ENCODE data around the gene GPR89B.
"Not testable (repeated sequence)": the region's sequence is repeated elsewhere in the genome, so short reads cannot be mapped to it uniquely, and the experiment has no call there.

GPR89B gene
- total RNA-seq, result 6.1 to 9.5 (median 9.0) reads per million in 3 donors

DNA sequence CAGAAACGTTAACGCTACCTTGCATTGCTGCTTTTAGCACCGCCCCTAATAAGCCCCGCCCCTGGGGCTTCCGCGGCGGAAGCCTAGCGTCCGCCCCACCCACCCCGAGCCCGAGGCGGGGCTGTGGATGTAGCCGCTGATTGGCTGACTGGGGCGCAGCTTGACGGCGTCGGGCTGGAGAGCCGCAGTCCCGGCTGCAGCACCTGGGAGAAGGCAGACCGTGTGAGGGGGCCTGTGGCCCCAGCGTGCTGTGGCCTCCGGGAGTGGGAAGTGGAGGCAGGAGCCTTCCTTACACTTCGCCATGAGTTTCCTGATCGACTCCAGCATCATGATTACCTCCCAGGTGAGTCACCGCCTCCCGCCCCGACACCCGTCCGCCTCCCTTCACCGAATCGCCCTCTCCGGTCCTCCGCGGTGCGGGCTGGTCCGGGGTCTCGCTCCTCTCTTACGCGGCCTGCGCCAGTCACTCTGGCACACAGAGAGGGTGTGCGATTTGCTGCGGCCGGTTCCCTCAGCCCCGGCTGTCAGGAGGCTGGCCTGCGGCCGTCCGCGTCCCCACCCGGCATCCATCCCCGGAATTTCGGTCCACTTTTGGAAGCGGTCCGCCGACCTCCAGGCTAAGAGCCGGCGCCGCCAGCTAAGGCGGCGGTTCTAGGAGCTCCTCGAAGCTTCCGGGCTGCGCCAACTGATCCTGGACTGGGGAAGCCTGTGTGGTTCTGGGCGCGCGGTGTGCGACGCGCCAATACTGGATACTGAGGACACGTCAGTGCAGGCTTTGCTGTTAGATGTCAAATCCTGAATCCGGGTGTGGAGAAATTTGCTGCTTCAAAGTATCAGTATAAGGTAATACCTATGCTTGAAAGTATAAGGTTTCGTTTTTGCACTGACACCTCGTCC lies at the start of gene GPR89B:
Gene GPR89B, plus strand, starts transcription at position 185 of the 897 bp plus-strand sequence. Its CDS starts 117 bp downstream, at position 302.
- Histone ChIP-seq H3K4me3 (ENCODE audit: insufficient read depth, low read depth, low read length, poor library complexity, severe bottlenecking) (peak within 1 kb of the TSS; percentile 83), H3K27ac (ENCODE audit: insufficient read depth, low read length, poor library complexity, severe bottlenecking) (peak within 1 kb of the TSS; percentile 64)
- not testable (repeated sequence) for H3K9me3 ChIP-seq (ENCODE audit: control insufficient read depth, low read length); H3K4me1 ChIP-seq (ENCODE audit: control insufficient read depth, insufficient read depth, low read length, poor library complexity, severe bottlenecking); H3K36me3 ChIP-seq (ENCODE audit: control insufficient read depth, insufficient read depth, low read length); H3K27me3 ChIP-seq (replicated peaks; ENCODE audit: control insufficient read depth, insufficient read depth, low read length, poor library complexity, severe bottlenecking)
- DNase-seq, result peak; percentile 79 to 88 (median 86)

DNA sequence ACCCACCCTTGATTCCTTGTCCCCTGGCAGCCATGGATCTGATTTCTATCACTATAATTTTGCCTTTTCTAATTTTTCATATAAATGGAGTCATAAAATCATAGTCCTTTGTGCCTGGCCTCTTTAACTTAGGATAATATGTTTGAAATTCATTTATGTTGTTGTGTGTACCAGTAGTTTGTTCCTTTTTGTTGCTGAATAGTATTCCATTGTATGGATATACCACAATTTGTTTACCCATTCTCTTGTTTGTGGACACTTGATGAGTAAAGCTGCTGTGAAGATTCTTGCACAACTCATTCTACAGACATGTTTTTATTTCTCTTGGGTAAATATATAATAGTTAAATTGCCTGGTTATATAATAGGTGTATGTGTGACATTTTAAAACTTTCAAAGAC lies 48.3 kb upstream of the GPR89B start:
- H3K4me3 ChIP-seq (ENCODE audit: insufficient read depth, low read depth, low read length, poor library complexity, severe bottlenecking), result no peak overlapping the region
- no peaks in the 10 kb centered on the region for H3K4me1 ChIP-seq (ENCODE audit: control insufficient read depth, insufficient read depth, low read length, poor library complexity, severe bottlenecking)
- no peak overlapping the region for H3K27ac ChIP-seq (ENCODE audit: insufficient read depth, low read length, poor library complexity, severe bottlenecking)
- no peak for DNase-seq
- H3K27me3 ChIP-seq (replicated peaks; ENCODE audit: control insufficient read depth, insufficient read depth, low read length, poor library complexity, severe bottlenecking), result no peaks in the 10 kb centered on the region
- no peaks in the 10 kb centered on the region for H3K36me3 ChIP-seq (ENCODE audit: control insufficient read depth, insufficient read depth, low read length)
- no peaks in the 10 kb centered on the region for H3K9me3 ChIP-seq (ENCODE audit: control insufficient read depth, low read length)

DNA sequence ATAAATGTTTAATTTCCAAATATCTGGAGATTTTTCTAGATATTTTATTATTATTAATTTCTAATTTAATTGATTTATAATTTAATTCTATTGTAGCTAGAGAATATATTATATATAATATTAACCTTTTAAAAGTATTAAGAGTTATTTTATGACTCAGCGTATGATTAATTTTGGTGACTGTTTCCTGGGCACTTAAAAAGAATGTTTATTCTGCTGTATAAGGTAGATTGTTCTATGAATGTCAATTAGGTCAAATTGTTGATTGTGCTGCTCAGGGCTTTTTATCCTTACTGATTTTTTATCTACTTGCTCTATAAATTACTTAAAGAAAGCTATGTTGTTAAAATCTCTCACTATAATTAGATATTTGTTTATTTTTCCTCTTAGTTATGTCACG lies 45.7 kb upstream of the GPR89B start:
- Histone ChIP-seq H3K9me3 (ENCODE audit: control insufficient read depth, low read length) (no peaks in the 10 kb centered on the region), H3K27me3 (replicated peaks; ENCODE audit: control insufficient read depth, insufficient read depth, low read length, poor library complexity, severe bottlenecking) (no peaks in the 10 kb centered on the region), H3K4me3 (ENCODE audit: insufficient read depth, low read depth, low read length, poor library complexity, severe bottlenecking) (no peak overlapping the region), H3K27ac (ENCODE audit: insufficient read depth, low read length, poor library complexity, severe bottlenecking) (no peak overlapping the region), H3K36me3 (ENCODE audit: control insufficient read depth, insufficient read depth, low read length) (no peaks in the 10 kb centered on the region), H3K4me1 (ENCODE audit: control insufficient read depth, insufficient read depth, low read length, poor library complexity, severe bottlenecking) (no peaks in the 10 kb centered on the region)
- no peak for DNase-seq

DNA sequence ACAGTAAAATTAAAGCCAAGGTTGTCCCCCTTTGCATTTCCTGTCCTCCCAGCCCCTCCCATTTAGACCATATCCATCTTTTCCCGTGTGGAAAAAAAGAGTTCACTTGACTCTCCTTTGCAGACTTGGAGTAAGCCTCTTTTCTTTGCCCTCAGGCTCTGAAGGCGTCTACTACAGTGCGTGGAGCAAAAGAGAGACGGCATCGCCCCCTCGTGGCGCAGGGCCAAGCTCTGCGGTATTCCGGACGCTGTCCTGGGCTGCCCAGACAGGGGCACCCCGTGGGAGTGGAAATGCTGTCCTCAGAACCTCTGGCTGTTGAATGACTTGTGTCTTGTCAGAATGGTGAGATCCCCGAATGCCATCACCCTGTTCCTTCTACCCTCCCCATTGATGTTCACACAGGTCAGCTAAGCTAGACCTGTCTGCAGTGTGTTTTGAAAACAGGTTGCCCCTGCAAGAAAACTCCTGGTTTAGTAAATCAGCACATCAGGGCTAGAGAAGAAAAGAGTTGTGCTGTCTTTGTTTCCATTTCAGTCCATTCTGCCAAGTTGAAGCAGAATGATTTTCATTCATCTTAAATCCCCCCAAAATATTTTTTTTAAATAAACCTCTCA lies 37.9 kb upstream of the GPR89B start:
- Histone ChIP-seq H3K4me1 (ENCODE audit: control insufficient read depth, insufficient read depth, low read length, poor library complexity, severe bottlenecking) (no peaks in the 10 kb centered on the region), H3K27ac (ENCODE audit: insufficient read depth, low read length, poor library complexity, severe bottlenecking) (no peak overlapping the region), H3K9me3 (ENCODE audit: control insufficient read depth, low read length) (no peaks in the 10 kb centered on the region), H3K27me3 (replicated peaks; ENCODE audit: control insufficient read depth, insufficient read depth, low read length, poor library complexity, severe bottlenecking) (no peaks in the 10 kb centered on the region), H3K36me3 (ENCODE audit: control insufficient read depth, insufficient read depth, low read length) (no peaks in the 10 kb centered on the region), H3K4me3 (ENCODE audit: insufficient read depth, low read depth, low read length, poor library complexity, severe bottlenecking) (no peak overlapping the region)
- DNase-seq, result peak; percentile 4 to 35 (median 18)

DNA sequence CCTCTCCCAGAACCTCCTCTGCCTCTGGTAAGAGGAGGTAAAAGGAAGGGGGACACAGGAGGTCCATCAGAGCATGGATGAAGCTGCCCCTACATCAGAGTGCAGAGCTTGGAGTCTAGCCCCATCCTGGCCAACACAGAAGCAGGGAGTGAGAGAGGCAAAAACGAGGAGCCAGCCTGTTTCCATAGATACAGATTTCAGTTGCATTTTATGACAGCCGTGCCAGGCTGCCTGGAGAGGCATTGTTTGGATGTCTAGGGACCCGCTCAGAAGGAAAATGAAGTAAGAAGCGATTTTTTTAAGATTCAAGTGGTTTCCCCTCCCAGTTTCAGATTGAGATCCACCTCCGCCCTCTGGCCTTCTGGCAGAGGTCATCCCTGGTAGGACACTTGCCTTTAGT lies 37.1 kb upstream of the GPR89B start:
- Histone ChIP-seq H3K27ac (ENCODE audit: insufficient read depth, low read length, poor library complexity, severe bottlenecking) (no peak overlapping the region), H3K4me1 (ENCODE audit: control insufficient read depth, insufficient read depth, low read length, poor library complexity, severe bottlenecking) (no peaks in the 10 kb centered on the region), H3K9me3 (ENCODE audit: control insufficient read depth, low read length) (no peaks in the 10 kb centered on the region), H3K4me3 (ENCODE audit: insufficient read depth, low read depth, low read length, poor library complexity, severe bottlenecking) (no peak overlapping the region), H3K36me3 (ENCODE audit: control insufficient read depth, insufficient read depth, low read length) (no peaks in the 10 kb centered on the region), H3K27me3 (replicated peaks; ENCODE audit: control insufficient read depth, insufficient read depth, low read length, poor library complexity, severe bottlenecking) (no peaks in the 10 kb centered on the region)
- DNase-seq, result no peak

DNA sequence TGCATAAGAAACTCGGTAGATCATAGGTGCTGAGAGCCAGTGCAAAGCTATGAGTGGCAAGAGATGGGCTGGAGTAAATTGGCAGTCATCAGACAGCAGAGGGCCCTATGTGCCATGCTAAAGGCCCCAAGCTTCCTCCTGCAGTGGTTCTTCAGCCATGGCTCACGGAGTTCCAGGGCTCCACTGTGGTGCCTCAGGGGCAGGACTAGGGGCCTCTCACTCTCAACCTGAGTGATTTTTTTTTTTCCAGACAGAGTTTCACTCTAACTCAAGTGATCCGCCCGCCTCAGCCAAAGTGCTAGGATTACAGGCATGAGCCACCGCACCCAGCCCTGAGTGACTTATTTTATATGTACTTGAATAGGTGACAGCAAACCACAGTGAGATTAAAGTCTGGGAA lies 36.0 kb upstream of the GPR89B start:
- no peak overlapping the region for H3K27ac ChIP-seq (ENCODE audit: insufficient read depth, low read length, poor library complexity, severe bottlenecking)
- DNase-seq, result no peak
- no peak overlapping the region for H3K4me3 ChIP-seq (ENCODE audit: insufficient read depth, low read depth, low read length, poor library complexity, severe bottlenecking)
- H3K4me1 ChIP-seq (ENCODE audit: control insufficient read depth, insufficient read depth, low read length, poor library complexity, severe bottlenecking), result no peaks in the 10 kb centered on the region
- no peaks in the 10 kb centered on the region for H3K9me3 ChIP-seq (ENCODE audit: control insufficient read depth, low read length)
- no peaks in the 10 kb centered on the region for H3K27me3 ChIP-seq (replicated peaks; ENCODE audit: control insufficient read depth, insufficient read depth, low read length, poor library complexity, severe bottlenecking)
- no peaks in the 10 kb centered on the region for H3K36me3 ChIP-seq (ENCODE audit: control insufficient read depth, insufficient read depth, low read length)

DNA sequence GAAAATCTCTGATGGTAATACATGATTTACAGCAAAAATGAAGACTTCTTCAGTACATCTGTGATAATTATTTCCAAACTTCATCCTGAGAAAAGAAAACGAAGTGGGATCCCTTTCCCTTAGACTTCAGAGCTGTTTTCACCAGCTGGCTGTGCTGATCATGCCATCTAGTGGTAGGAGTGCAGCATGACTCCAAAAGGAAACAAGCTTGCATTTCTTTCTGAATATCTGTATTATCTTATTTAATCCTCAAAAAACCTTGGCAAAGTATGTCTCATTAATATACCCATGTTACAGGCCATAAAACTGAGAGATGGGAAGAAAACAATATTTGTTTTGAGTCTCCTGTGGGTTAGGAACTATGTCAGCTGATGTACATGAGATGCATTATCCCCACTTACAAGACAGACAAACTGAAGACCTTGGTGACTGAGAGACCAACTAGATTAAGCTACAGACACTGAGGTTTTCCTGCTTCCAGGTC lies 35.4 kb upstream of the GPR89B start:
- no peaks in the 10 kb centered on the region for H3K9me3 ChIP-seq (ENCODE audit: control insufficient read depth, low read length)
- H3K36me3 ChIP-seq (ENCODE audit: control insufficient read depth, insufficient read depth, low read length), result no peaks in the 10 kb centered on the region
- H3K27ac ChIP-seq (ENCODE audit: insufficient read depth, low read length, poor library complexity, severe bottlenecking), result no peak overlapping the region
- H3K27me3 ChIP-seq (replicated peaks; ENCODE audit: control insufficient read depth, insufficient read depth, low read length, poor library complexity, severe bottlenecking), result no peaks in the 10 kb centered on the region
- no peak overlapping the region for H3K4me3 ChIP-seq (ENCODE audit: insufficient read depth, low read depth, low read length, poor library complexity, severe bottlenecking)
- peak in 1 of 3 donors; percentile 11 for DNase-seq
- H3K4me1 ChIP-seq (ENCODE audit: control insufficient read depth, insufficient read depth, low read length, poor library complexity, severe bottlenecking), result no peaks in the 10 kb centered on the region

DNA sequence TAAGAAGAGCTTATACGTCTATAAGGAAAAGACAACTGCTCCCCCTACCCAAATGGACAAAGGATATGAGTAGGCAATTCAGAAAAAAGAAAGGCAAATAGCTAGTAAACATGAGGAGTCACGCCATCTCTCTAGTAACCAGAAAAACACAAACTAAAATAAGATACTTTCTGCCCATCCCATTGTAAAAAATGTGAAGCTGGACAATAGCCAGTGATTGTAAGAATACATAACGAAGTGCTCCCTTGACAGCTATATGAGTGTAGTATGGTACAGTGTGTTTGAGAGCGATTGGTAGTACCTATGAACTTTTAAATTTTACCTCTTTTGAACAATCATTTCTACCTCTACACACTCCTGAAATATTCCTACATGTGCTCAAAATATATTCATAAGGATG lies 33.1 kb upstream of the GPR89B start:
- H3K36me3 ChIP-seq (ENCODE audit: control insufficient read depth, insufficient read depth, low read length), result no peaks in the 10 kb centered on the region
- no peak overlapping the region for H3K4me3 ChIP-seq (ENCODE audit: insufficient read depth, low read depth, low read length, poor library complexity, severe bottlenecking)
- no peaks in the 10 kb centered on the region for H3K4me1 ChIP-seq (ENCODE audit: control insufficient read depth, insufficient read depth, low read length, poor library complexity, severe bottlenecking)
- no peak overlapping the region for H3K27ac ChIP-seq (ENCODE audit: insufficient read depth, low read length, poor library complexity, severe bottlenecking)
- no peaks in the 10 kb centered on the region for H3K9me3 ChIP-seq (ENCODE audit: control insufficient read depth, low read length)
- DNase-seq, result no peak
- no peaks in the 10 kb centered on the region for H3K27me3 ChIP-seq (replicated peaks; ENCODE audit: control insufficient read depth, insufficient read depth, low read length, poor library complexity, severe bottlenecking)

DNA sequence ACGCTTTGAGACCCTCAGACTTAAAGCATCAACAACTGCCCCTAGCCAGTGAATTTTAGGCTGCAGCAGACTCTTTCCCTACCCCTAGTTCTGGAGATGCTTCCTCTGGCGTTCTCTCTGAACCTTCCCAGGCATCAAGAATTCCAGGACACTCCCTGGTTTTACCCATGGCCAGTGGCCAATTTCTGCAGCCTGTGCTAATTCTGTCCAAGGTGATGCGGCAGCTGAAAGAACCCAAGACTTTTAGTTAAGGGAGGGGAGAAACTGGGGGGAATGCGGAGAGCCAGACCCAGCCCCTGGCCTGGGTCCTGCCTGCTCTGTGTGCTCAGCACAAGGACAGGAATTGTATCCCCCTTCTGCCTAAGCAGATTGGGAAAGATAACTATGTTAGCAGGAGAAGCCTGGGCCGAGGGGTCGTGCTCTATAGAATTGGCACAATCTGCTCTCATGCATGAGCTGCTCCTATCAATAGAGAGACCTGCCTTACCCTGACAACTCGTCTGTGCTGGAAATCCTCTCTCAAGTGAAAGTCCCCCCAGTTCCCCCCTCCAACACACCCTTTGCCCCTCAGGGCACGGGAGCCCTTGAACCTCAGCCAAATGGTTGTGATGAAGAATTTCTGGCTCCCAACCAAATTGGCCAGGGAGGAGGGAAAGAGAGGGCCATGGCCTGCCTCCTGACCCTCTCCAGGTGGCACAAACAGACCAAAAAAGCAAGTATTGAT lies 31.0 kb upstream of the GPR89B start:
- no peaks in the 10 kb centered on the region for H3K4me1 ChIP-seq (ENCODE audit: control insufficient read depth, insufficient read depth, low read length, poor library complexity, severe bottlenecking)
- no peaks in the 10 kb centered on the region for H3K27me3 ChIP-seq (replicated peaks; ENCODE audit: control insufficient read depth, insufficient read depth, low read length, poor library complexity, severe bottlenecking)
- no peak overlapping the region for H3K27ac ChIP-seq (ENCODE audit: insufficient read depth, low read length, poor library complexity, severe bottlenecking)
- no peaks in the 10 kb centered on the region for H3K9me3 ChIP-seq (ENCODE audit: control insufficient read depth, low read length)
- DNase-seq, result no peak
- H3K4me3 ChIP-seq (ENCODE audit: insufficient read depth, low read depth, low read length, poor library complexity, severe bottlenecking), result no peak overlapping the region
- no peaks in the 10 kb centered on the region for H3K36me3 ChIP-seq (ENCODE audit: control insufficient read depth, insufficient read depth, low read length)

Measured in effector memory CD4-positive, alpha-beta T cell (primary cell).